ENCODE results near the gene KLHL34.

- no peak for TF ChIP-seq CTCF (IDR thresholded peaks at IDR 0.05)
- no peak for TF ChIP-seq POLR2A (IDR thresholded peaks at IDR 0.05)
These were observed 12.2 kb downstream of the KLHL34 start for GRCh38 chrX:21645886-21646285.
